ENCODE measurements around the gene CADPS2. TPM values are rescaled to one million over a fixed set of nuclear protein-coding genes. Genes with fewer than 3 reads are reported as not detected.

Gene CADPS2
- total RNA-seq, 1 donor from 2014 or later, result 19.1 TPM

- Histone ChIP-seq H3K36me3 (no peaks in the 10 kb centered on the region), H3F3A (ENCODE audit: low read depth) (no peaks in the 10 kb centered on the region), H3K27me3 (no peaks in the 10 kb centered on the region), H3K9me3 (ENCODE audit: low read depth) (no peaks in the 10 kb centered on the region), H2AFZ (replicated peaks) (no peak overlapping the region), H3K4me2 (no peak overlapping the region), H3K4me1 (no peaks in the 10 kb centered on the region), H3K9ac (no peak overlapping the region), H3K27ac (no peak overlapping the region), H4K20me1 (ENCODE audit: low read depth) (no peaks in the 10 kb centered on the region), H3K4me3 (no peak overlapping the region), H3K79me2 (ENCODE audit: low read depth) (no peaks in the 10 kb centered on the region)
- DNase-seq (ENCODE audit: low spot score), result no peak
- TF ChIP-seq EZH2phosphoT487 (IDR thresholded peaks at IDR 0.05), result no peak
- TF ChIP-seq CTCF (IDR thresholded peaks at IDR 0.05), result no peak
- no peak for TF ChIP-seq EZH2 (IDR thresholded peaks at IDR 0.05)
- H3K36me3 Mint-ChIP-seq, result no peaks in the 10 kb centered on the region
- no peak overlapping the region for H3K4me3 Mint-ChIP-seq
- no peaks in the 10 kb centered on the region for H3K4me1 Mint-ChIP-seq
- no peaks in the 10 kb centered on the region for H3K27me3 Mint-ChIP-seq (ENCODE audit: insufficient read depth, low read depth)
- H3K27ac Mint-ChIP-seq, result no peak overlapping the region
- no peaks in the 10 kb centered on the region for H3K9me3 Mint-ChIP-seq
Observed at GRCh38 chr7:122827763-122828162, 58.5 kb downstream of the CADPS2 start.

DNA sequence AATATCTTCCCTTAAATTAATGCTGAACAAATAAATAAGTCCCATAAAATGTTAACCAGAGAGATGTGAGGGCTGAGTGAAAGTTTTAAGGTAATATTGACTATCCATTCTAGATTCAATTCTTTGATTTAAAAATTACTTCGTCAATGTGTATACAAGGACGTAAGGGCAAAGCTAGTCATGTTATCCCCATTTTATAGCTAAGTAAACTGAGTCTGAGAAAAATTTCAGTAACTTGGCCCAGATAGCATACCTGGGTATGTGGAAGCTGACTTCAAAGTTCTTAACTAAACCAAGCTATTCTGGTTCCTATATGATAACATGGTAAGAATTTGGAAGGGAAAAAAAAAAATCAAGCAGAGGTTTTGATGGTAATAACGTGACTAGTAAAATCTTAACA, 72.4 kb downstream of the CADPS2 start:
- Mint-ChIP-seq H3K4me3 (no peak overlapping the region), H3K27ac (no peak overlapping the region), H3K27me3 (ENCODE audit: insufficient read depth, low read depth) (no peaks in the 10 kb centered on the region)

DNA sequence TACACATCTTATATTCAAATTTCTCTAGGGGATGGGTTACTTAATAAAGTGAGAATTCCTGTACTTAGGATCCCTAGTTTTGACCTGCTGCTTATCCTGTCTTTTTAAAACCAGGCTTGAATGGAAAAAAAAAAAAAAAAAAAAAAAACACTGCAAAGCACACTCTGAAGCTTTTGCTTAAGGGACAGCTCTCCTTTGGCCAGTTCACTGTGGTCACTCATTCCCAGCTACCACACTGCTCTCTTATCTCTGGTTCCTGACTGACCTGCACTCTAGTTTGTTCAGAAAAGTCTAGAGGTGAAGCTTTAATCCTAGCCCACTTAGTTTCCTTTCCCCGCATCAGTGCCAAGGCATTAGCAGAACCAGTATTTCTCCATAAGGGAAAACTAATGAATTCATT, 82.4 kb downstream of the CADPS2 start:
- no peaks in the 10 kb centered on the region for H3K36me3 Mint-ChIP-seq
- peaks cover 17% of the 10 kb centered on the region for H3K4me1 Mint-ChIP-seq
- H3K27ac ChIP-seq, result no peak overlapping the region
- no peak overlapping the region for H3K4me3 Mint-ChIP-seq
- peaks cover 5% of the 10 kb centered on the region for H3F3A ChIP-seq (ENCODE audit: low read depth)
- no peak overlapping the region for H3K4me2 ChIP-seq
- H3K27me3 ChIP-seq, result no peaks in the 10 kb centered on the region
- H3K27ac Mint-ChIP-seq, result no peak overlapping the region
- H3K4me1 ChIP-seq, result peaks cover 13% of the 10 kb centered on the region
- DNase-seq (ENCODE audit: low spot score), result no peak
- no peak overlapping the region for H3K9ac ChIP-seq
- no peaks in the 10 kb centered on the region for H4K20me1 ChIP-seq (ENCODE audit: low read depth)
- H2AFZ ChIP-seq (replicated peaks), result peak overlapping the region; percentile 51
- no peaks in the 10 kb centered on the region for H3K9me3 ChIP-seq (ENCODE audit: low read depth)
- no peaks in the 10 kb centered on the region for H3K9me3 Mint-ChIP-seq
- TF ChIP-seq EZH2phosphoT487 (IDR thresholded peaks at IDR 0.05) (no peak), EZH2 (IDR thresholded peaks at IDR 0.05) (no peak), CTCF (IDR thresholded peaks at IDR 0.05) (no peak)
- H3K79me2 ChIP-seq (ENCODE audit: low read depth), result no peaks in the 10 kb centered on the region
- H3K4me3 ChIP-seq, result no peak overlapping the region
- no peaks in the 10 kb centered on the region for H3K36me3 ChIP-seq
- peaks cover 5% of the 10 kb centered on the region for H3K27me3 Mint-ChIP-seq (ENCODE audit: insufficient read depth, low read depth)

More for the DNA sequence above, 72.4 kb downstream of the CADPS2 start:
- Mint-ChIP-seq H3K4me1 (no peaks in the 10 kb centered on the region), H3K9me3 (peaks cover 7% of the 10 kb centered on the region), H3K36me3 (peaks cover 6% of the 10 kb centered on the region)
- Histone ChIP-seq H3K4me1 (peaks cover 3% of the 10 kb centered on the region), H3F3A (ENCODE audit: low read depth) (no peaks in the 10 kb centered on the region), H3K4me3 (no peak overlapping the region), H3K4me2 (no peak overlapping the region), H3K9ac (no peak overlapping the region), H3K36me3 (no peaks in the 10 kb centered on the region), H3K9me3 (ENCODE audit: low read depth) (no peaks in the 10 kb centered on the region), H2AFZ (replicated peaks) (no peak overlapping the region), H3K27me3 (no peaks in the 10 kb centered on the region), H3K79me2 (ENCODE audit: low read depth) (no peaks in the 10 kb centered on the region), H3K27ac (no peak overlapping the region), H4K20me1 (ENCODE audit: low read depth) (no peaks in the 10 kb centered on the region)
- DNase-seq (ENCODE audit: low spot score), result no peak
- no peak for TF ChIP-seq EZH2phosphoT487 (IDR thresholded peaks at IDR 0.05)
- TF ChIP-seq EZH2 (IDR thresholded peaks at IDR 0.05), result no peak
- no peak for TF ChIP-seq CTCF (IDR thresholded peaks at IDR 0.05)

Data from neural progenitor cell (in vitro differentiated cells).